IPS-11a (cell line): Measurements from ENCODE around the gene LBP.
"Not testable (repeated sequence)": the region's sequence is repeated elsewhere in the genome, so short reads cannot be mapped to it uniquely, and the experiment has no call there.

ENCODE experiments used
- H3K4me3 ChIP-seq: one replicate; pipeline ENCODE4 v1.5.1; 2013; ENCODE audit warnings: low read depth, low read length, control low read depth

Gene LBP

DNA sequence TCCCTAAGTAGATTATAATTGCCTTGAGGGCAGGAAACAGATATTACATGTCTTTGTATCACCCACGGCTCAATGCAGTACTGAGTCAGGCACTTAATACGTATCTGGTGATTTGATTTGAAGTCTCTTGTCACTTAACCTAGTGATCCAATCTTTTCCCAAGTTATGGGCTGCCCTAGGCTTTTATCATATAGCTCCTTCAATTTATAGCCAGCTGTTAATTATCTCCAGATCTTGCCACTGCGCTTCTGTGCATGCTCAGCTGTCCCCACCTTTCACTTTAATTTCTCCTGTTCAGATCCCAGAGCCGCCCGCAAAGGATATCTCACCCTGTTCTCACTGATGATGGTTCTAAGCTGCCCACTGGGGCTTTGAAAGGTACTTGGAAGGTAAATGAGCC lies 47.0 kb downstream of the LBP start:
- H3K4me3 ChIP-seq, result no peak overlapping the region

- H3K4me3 ChIP-seq, result no peak overlapping the region
These were observed 48.9 kb downstream of the LBP start for GRCh38 chr20:38395165-38395564.

DNA sequence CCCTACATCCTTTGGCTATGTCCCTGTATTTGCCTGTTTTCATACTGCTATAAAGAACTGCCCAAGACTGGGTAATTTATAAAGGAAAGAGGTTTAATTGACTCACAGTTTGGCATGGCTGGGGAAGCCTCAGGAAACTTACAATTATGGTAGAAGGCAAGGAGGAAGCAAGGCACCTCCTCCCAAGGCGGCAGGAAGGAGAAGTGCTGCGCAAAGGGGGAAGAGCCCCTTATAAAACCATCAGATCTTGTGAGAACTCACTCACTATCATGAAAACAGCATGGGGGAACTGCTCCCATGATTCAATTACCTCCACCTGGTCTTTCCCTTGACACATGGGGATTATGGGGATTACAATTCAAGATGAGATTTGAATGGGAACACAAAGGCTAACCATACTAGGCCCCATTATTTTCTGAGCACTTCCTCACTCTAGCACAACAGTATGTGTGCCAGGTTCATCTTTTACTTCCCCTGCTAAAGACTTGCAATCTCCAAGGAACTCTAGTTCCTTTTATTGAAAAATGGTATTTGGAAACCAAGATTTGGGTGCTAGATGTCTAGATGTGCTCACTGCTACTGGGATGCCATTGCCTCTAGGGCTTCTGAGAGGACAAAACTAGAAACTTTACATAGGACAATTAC lies 49.6 kb downstream of the LBP start:
- H3K4me3 ChIP-seq, result not testable (repeated sequence)

DNA sequence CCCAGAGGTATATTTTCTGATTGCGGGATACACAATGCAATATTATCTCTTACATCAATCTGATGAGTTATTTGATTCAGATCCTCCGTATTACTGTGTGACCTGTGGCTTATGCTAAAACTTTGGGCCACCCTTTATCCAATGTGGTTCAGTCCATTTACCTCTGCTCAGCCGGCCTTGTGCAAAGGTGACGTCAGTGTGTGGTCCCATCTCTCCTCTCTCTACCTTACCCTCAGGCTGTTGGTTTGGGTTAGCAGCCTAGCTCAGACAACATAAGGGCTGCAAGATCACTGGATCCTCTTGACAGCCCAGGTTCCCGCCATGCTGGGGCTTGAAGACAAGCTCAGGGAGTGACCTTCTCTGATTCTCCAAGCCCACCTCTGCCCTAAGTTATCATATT lies 55.8 kb downstream of the LBP start:
- no peak overlapping the region for H3K4me3 ChIP-seq

DNA sequence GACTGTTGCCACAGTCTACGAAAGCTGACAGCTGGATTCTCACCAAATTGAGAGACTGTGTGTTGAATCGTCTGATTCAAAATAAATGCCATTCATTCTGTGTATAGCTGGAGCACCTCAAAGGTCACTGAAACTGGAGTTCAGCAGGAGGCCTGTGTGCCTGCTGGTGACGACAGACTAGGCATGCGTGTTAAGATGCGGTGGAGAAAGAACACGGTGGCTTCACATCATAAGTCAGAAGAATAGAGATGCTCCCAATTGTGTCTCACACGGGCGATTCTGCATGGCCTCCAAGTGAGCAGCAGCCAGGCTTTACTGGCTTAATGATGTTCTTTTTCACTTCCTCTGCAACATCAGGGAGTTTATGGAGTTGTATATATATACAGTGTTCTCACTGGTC lies 56.5 kb downstream of the LBP start:
- H3K4me3 ChIP-seq, result no peak overlapping the region

DNA sequence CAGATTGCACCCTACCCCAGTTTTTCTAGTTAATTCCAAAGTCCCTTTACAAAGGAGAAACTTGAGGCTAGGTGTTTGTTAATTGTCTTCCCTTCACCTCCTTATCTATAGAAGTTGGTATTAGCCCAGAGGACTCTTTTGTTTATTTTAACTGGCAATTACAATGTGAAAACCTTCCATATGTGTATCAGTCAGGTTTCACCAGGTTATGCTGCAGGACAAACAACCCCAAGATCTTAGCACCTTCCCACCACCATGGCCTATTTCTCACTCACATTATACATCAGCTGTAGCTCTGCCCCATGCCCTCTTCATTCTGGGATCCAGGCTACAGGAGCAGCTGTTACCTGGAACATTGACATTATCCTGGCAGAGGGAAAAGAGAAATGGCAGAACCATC lies 57.7 kb downstream of the LBP start:
- no peak overlapping the region for H3K4me3 ChIP-seq

GRCh38 chr20:38405132-38405531 lies 58.9 kb downstream of the LBP start:
- H3K4me3 ChIP-seq, result no peak overlapping the region

GRCh38 chr20:38406476-38406875 lies 60.2 kb downstream of the LBP start:
- no peak overlapping the region for H3K4me3 ChIP-seq

GRCh38 chr20:38407321-38407720 lies 61.0 kb downstream of the LBP start:
- H3K4me3 ChIP-seq, result no peak overlapping the region

DNA sequence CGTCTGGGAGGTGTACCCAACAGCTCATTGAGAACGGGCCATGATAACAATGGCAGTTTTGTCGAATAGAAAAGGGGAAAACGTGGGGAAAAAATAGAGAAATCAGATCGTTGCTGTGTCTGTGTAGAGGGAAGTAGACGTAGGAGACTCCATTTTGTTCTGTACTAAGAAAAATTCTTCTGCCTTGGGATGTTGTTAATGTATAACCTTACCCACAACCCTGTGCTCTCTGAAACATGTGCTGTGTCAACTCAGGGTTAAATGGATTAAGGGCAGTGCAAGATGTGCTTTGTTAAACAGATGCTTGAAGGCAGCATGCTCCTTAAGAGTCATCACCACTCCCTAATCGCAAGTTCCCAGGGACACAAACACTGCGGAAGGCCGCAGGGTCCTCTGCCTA lies 61.5 kb downstream of the LBP start:
- H3K4me3 ChIP-seq, result not testable (repeated sequence)

GRCh38 chr20:38412877-38413577 lies 66.7 kb downstream of the LBP start:
- no peak overlapping the region for H3K4me3 ChIP-seq

GRCh38 chr20:38414769-38415450 lies 68.6 kb downstream of the LBP start:
- H3K4me3 ChIP-seq, result no peak overlapping the region

DNA sequence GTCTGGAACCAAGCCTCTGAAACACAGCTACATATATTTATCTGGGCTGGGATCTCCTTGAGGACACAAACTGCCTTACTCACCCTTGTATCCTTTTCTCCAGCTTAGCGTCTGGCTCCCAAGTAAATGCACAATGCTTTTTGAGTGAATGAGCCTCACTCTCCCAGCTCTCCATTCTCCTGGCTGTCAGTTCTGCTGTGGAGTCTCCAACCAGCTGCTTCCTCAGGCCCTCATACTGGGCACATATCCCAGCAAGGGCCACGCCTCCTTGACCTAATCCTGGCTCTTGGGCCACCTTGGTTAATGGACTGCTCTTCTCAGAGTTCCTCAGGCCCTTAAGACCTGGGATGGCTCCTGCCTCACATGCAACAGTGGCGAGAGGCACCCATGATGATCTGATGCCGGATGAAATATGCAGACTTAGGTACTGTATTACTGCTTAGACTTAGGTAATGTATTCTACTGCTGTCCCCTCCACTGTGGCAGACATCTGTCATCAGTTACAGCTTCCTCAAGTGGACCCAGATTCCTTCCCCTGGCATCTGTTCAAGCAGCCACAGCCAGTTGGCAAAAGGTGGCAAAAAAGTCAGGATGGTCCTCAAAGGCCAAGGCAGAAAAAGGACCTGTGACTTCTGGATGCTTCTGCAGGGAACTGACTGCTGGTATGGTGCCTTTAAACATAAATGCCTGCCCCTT lies 72.4 kb downstream of the LBP start:
- no peak overlapping the region for H3K4me3 ChIP-seq

- no peak overlapping the region for H3K4me3 ChIP-seq
These were observed 74.3 kb downstream of the LBP start for GRCh38 chr20:38420388-38421085.

GRCh38 chr20:38421915-38422314 lies 75.6 kb downstream of the LBP start:
- no peak overlapping the region for H3K4me3 ChIP-seq

GRCh38 chr20:38423541-38423940 lies 77.3 kb downstream of the LBP start:
- no peak overlapping the region for H3K4me3 ChIP-seq

GRCh38 chr20:38424401-38424800 lies 78.1 kb downstream of the LBP start:
- H3K4me3 ChIP-seq, result no peak overlapping the region

GRCh38 chr20:38426006-38426897 lies 80.0 kb downstream of the LBP start:
- H3K4me3 ChIP-seq, result no peak overlapping the region
